Activated T-helper 17 cell treated with anti-CD3 and anti-CD28 coated beads, Interleukin-2, amount 50 U/mL, for 72 hours (primary cell): ENCODE results near the gene WRAP53. TPM values are rescaled to one million over a fixed set of nuclear protein-coding genes. Genes with fewer than 3 reads are reported as not detected.
"Not testable (repeated sequence)": the region's sequence is repeated elsewhere in the genome, so short reads cannot be mapped to it uniquely, and the experiment has no call there.

ENCODE experiments used
- ATAC-seq: fragments of 150-1000 bp; cut with Tn5 transposase; replicated peaks from 2 replicates; pipeline ENCODE4 v1.10.0; 2021; ENCODE audit warnings: mild to moderate bottlenecking, moderate library complexity
- H3K27ac Mint-ChIP-seq: one replicate; pipeline ENCODE4 v1.8.0; 2022; ENCODE audit warnings: mixed read lengths
- H3K27me3 Mint-ChIP-seq: one replicate; pipeline ENCODE4 v1.8.0; 2022; ENCODE audit warnings: mixed read lengths
- H3K36me3 Mint-ChIP-seq: one replicate; pipeline ENCODE4 v1.8.0; 2022; ENCODE audit warnings: low read depth, mild to moderate bottlenecking, mixed read lengths
- H3K4me1 Mint-ChIP-seq: one replicate; pipeline ENCODE4 v1.8.0; 2022; ENCODE audit warnings: mixed read lengths
- H3K4me3 Mint-ChIP-seq: one replicate; pipeline ENCODE4 v1.8.0; 2022; ENCODE audit warnings: mild to moderate bottlenecking, mixed read lengths
- H3K9me3 Mint-ChIP-seq: one replicate; pipeline ENCODE4 v1.8.0; 2022; ENCODE audit warnings: mixed read lengths
- total RNA-seq, 2 donors: library from RNA; stranded (reverse); gene quantifications; one replicate each; pipeline ENCODE4 v1.2.3, GENCODE V29; 2022

Gene WRAP53
- total RNA-seq, result 10 to 100 TPM; 18.0 to 32.9 TPM

GRCh38 chr17:7687908-7688807 lies at the start of gene WRAP53:
Gene WRAP53, plus strand, starts transcription at chr17:7688477. Its CDS starts 172 bp downstream, at chr17:7688649.
- peaks cover 78% of the 10 kb centered on the region for H3K36me3 Mint-ChIP-seq
- peak within 1 kb of the TSS; percentile 89 for H3K4me3 Mint-ChIP-seq
- ATAC-seq, result peak; percentile 82
- H3K27me3 Mint-ChIP-seq, result no peaks in the 10 kb centered on the region
- H3K9me3 Mint-ChIP-seq, result no peaks in the 10 kb centered on the region
- H3K4me1 Mint-ChIP-seq, result peaks cover 13% of the 10 kb centered on the region
- peak within 1 kb of the TSS; percentile 100 for H3K27ac Mint-ChIP-seq

GRCh38 chr17:7640783-7641182 lies 47.5 kb upstream of the WRAP53 start:
- peaks cover 5% of the 10 kb centered on the region for H3K4me1 Mint-ChIP-seq
- ATAC-seq, result no peak
- no peak overlapping the region for H3K4me3 Mint-ChIP-seq
- no peaks in the 10 kb centered on the region for H3K27me3 Mint-ChIP-seq
- no peak overlapping the region for H3K27ac Mint-ChIP-seq
- H3K36me3 Mint-ChIP-seq, result no peaks in the 10 kb centered on the region
- H3K9me3 Mint-ChIP-seq, result no peaks in the 10 kb centered on the region

GRCh38 chr17:7641635-7642034 lies 46.6 kb upstream of the WRAP53 start:
- not testable (repeated sequence) for H3K9me3 Mint-ChIP-seq, H3K27ac Mint-ChIP-seq, H3K4me1 Mint-ChIP-seq, H3K36me3 Mint-ChIP-seq, ATAC-seq, H3K27me3 Mint-ChIP-seq
- H3K4me3 Mint-ChIP-seq, result peak overlapping the region; percentile 53

- no peaks in the 10 kb centered on the region for H3K9me3 Mint-ChIP-seq
- H3K4me3 Mint-ChIP-seq, result no peak overlapping the region
- peaks cover 11% of the 10 kb centered on the region for H3K27me3 Mint-ChIP-seq
- ATAC-seq, result peak; percentile 71
- H3K4me1 Mint-ChIP-seq, result peaks cover 6% of the 10 kb centered on the region
- no peak overlapping the region for H3K27ac Mint-ChIP-seq
- H3K36me3 Mint-ChIP-seq, result no peaks in the 10 kb centered on the region
These were observed 43.5 kb upstream of the WRAP53 start for GRCh38 chr17:7644775-7645174.

- Mint-ChIP-seq H3K9me3 (no peaks in the 10 kb centered on the region), H3K4me3 (no peak overlapping the region), H3K27me3 (peaks cover 26% of the 10 kb centered on the region), H3K4me1 (peaks cover 21% of the 10 kb centered on the region), H3K27ac (no peak overlapping the region), H3K36me3 (peaks cover 5% of the 10 kb centered on the region)
- no peak for ATAC-seq
These were observed 41.8 kb upstream of the WRAP53 start for GRCh38 chr17:7646457-7646856.

GRCh38 chr17:7647018-7647417 lies 41.3 kb upstream of the WRAP53 start:
- Mint-ChIP-seq H3K9me3 (no peaks in the 10 kb centered on the region), H3K27me3 (peaks cover 26% of the 10 kb centered on the region), H3K27ac (no peak overlapping the region), H3K4me1 (peaks cover 21% of the 10 kb centered on the region), H3K4me3 (no peak overlapping the region), H3K36me3 (peaks cover 5% of the 10 kb centered on the region)
- no peak for ATAC-seq

GRCh38 chr17:7650509-7651096 lies 37.7 kb upstream of the WRAP53 start, which contains the start of gene ATP1B2:
Gene ATP1B2, plus strand, starts transcription at chr17:7650926. Its CDS starts 593 bp downstream, at chr17:7651519.
- Mint-ChIP-seq H3K36me3 (peaks cover 5% of the 10 kb centered on the region), H3K27me3 (peaks cover 26% of the 10 kb centered on the region), H3K9me3 (no peaks in the 10 kb centered on the region), H3K27ac (peak within 1 kb of the TSS; percentile 83), H3K4me3 (peak within 1 kb of the TSS; percentile 84), H3K4me1 (peaks cover 16% of the 10 kb centered on the region)
- ATAC-seq, result peak; percentile 91

GRCh38 chr17:7651097-7651664 lies 37.1 kb upstream of the WRAP53 start:
- no peak overlapping the region for H3K27ac Mint-ChIP-seq
- H3K4me3 Mint-ChIP-seq, result peak overlapping the region; percentile 84
- H3K36me3 Mint-ChIP-seq, result peaks cover 5% of the 10 kb centered on the region
- no peak for ATAC-seq
- peaks cover 24% of the 10 kb centered on the region for H3K27me3 Mint-ChIP-seq
- H3K4me1 Mint-ChIP-seq, result peaks cover 16% of the 10 kb centered on the region
- no peaks in the 10 kb centered on the region for H3K9me3 Mint-ChIP-seq

GRCh38 chr17:7651665-7652387 lies 36.5 kb upstream of the WRAP53 start:
- ATAC-seq, result no peak
- peak overlapping the region; percentile 37 for H3K4me3 Mint-ChIP-seq
- H3K4me1 Mint-ChIP-seq, result peaks cover 16% of the 10 kb centered on the region
- H3K36me3 Mint-ChIP-seq, result peaks cover 5% of the 10 kb centered on the region
- H3K27me3 Mint-ChIP-seq, result peaks cover 17% of the 10 kb centered on the region
- no peak overlapping the region for H3K27ac Mint-ChIP-seq
- H3K9me3 Mint-ChIP-seq, result no peaks in the 10 kb centered on the region

GRCh38 chr17:7652388-7653356 lies 35.6 kb upstream of the WRAP53 start:
- no peak overlapping the region for H3K27ac Mint-ChIP-seq
- ATAC-seq, result no peak
- H3K9me3 Mint-ChIP-seq, result no peaks in the 10 kb centered on the region
- H3K36me3 Mint-ChIP-seq, result peaks cover 5% of the 10 kb centered on the region
- H3K4me3 Mint-ChIP-seq, result peak overlapping the region; percentile 37
- peaks cover 16% of the 10 kb centered on the region for H3K4me1 Mint-ChIP-seq
- peaks cover 16% of the 10 kb centered on the region for H3K27me3 Mint-ChIP-seq

GRCh38 chr17:7654832-7655540 lies 33.3 kb upstream of the WRAP53 start:
- Mint-ChIP-seq H3K4me1 (peaks cover 13% of the 10 kb centered on the region), H3K4me3 (no peak overlapping the region), H3K27me3 (peaks cover 13% of the 10 kb centered on the region), H3K36me3 (peaks cover 5% of the 10 kb centered on the region), H3K9me3 (no peaks in the 10 kb centered on the region), H3K27ac (no peak overlapping the region)
- ATAC-seq, result no peak

- H3K27me3 Mint-ChIP-seq, result peaks cover 8% of the 10 kb centered on the region
- H3K27ac Mint-ChIP-seq, result no peak overlapping the region
- peaks cover 8% of the 10 kb centered on the region for H3K4me1 Mint-ChIP-seq
- H3K4me3 Mint-ChIP-seq, result no peak overlapping the region
- ATAC-seq, result no peak
- H3K36me3 Mint-ChIP-seq, result peaks cover 2% of the 10 kb centered on the region
- no peaks in the 10 kb centered on the region for H3K9me3 Mint-ChIP-seq
These were observed 32.8 kb upstream of the WRAP53 start for GRCh38 chr17:7655541-7655840.

GRCh38 chr17:7656958-7657609 lies 31.2 kb upstream of the WRAP53 start:
- no peak for ATAC-seq
- no peak overlapping the region for H3K27ac Mint-ChIP-seq
- no peak overlapping the region for H3K4me3 Mint-ChIP-seq
- H3K4me1 Mint-ChIP-seq, result no peaks in the 10 kb centered on the region
- no peaks in the 10 kb centered on the region for H3K9me3 Mint-ChIP-seq
- no peaks in the 10 kb centered on the region for H3K36me3 Mint-ChIP-seq
- no peaks in the 10 kb centered on the region for H3K27me3 Mint-ChIP-seq
